NCI-H748 treated with DMSO at 0.1 percent for 48 hours (cell line): ENCODE results near the gene NFATC1.

Source experiments
- DNase-seq: peaks from one replicate; lab custom pipeline; 2025; lab: John Stamatoyannopoulos, UW

The NFATC1 gene

DNA sequence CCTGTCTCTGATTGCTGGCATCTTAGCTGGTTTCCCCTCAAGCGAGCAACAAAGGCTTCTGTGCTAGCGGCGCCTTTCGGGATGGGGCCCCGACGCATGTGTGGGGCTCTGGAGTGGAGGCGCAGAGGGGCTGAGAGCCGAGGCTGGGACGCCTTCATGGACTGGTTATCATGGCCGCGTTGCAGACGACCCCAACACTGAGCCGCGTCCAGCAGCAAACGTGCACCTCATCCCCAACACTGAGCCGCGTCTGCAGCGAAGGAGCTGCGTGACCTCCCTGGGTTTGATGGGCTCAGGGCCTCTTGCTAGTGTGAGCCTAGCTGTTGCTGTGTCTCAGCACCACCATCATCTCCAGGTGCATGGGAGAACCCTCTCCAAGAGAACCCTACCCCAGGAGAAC, 160.2 kb downstream of the NFATC1 start:
- no peak for DNase-seq

DNA sequence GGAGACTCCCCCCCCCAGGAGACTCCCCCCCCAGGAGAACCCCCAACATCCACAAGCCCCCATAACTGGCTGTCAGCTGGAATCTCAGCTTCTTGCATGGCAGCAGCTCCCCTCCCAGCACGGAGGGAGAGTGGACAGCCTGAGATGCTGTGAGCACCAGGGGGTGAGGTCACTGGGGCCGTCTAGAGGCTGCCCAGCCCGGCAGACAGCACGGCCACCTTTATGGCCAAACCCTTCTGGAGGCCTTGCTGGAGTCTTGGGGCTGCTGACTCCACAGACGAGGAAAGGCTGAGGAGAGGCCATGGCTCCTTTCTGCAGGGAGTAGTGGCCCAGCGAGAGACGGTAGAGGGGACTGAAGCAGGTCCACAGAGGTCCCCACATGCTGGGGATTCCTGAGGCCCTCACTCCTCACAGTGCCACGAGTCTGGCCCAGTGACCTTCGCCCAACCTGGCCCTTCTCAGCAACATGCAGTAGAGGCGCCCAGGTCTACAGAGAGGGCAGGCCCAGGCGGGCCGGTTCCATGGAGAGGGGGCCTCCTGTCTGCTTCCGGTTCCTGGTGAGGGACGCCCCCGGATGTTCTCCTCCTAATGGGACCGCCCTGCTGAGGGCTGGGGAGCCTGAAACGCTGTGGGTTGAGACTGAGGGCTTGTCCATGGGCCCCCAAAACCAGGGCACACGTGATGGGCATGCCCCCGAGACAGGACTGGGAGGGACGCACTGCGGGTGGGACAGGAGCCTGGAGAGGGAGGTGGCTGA, 161.3 kb downstream of the NFATC1 start:
- DNase-seq = no peak

DNA sequence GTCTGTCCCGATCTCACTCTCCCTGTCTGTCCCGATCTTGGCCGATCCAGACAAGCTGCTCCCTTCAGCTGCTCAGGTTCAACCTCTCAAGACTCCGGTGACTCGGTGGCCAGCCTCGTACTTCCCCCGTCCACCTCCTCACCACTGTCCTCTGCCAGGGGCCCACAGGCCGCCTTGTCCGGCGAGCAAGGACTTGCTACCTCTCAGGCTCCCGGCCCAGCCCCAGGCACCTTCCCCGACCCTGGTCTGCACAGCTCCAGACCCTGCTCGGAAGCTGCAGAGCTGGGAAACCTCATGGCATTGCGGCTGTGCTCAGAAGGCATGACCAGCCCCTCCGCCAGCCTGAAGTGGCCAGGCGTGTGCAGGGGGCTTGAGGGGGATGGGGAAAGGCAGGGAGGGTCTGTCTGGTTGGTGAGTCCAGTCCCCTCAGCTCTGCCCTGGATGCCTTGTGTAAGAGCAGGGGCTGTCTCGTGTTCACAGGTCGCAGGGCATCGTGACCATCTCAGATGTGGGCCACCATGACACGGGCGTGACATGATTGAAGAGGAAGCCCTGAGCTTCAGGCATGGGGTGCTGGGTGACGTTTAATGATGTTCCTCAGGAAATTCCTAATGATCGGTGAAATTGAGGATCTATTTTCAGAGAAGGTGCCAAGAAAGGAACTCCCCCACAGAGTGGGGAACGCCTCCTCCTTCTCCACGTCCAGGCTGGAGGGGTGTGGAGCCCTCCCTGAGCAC, 162.6 kb downstream of the NFATC1 start:
- no peak for DNase-seq

DNA sequence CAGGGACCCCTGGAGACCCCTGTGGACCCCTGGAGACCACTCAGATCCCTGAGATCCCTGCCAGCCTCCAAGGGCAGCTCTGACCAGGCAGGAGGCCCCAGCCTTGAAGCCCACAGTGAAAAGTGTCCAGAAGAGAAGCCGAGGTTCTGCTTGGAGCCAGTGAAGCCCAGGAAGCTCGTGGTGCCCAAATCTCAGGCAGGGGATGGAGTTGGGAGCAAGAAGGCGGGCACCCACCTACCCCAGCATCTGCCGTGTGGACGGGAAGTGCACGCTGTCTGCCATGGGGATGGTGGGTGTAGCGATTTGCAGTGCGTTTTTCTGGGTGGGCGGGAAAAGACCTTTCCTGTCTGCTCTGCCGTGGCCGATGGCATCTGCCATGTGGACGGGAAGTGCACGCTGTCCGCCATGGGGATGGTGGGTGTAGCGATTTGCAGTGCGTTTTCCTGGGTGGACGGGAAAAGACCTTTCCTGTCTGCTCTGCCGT, 163.2 kb downstream of the NFATC1 start:
- no peak for DNase-seq

DNA sequence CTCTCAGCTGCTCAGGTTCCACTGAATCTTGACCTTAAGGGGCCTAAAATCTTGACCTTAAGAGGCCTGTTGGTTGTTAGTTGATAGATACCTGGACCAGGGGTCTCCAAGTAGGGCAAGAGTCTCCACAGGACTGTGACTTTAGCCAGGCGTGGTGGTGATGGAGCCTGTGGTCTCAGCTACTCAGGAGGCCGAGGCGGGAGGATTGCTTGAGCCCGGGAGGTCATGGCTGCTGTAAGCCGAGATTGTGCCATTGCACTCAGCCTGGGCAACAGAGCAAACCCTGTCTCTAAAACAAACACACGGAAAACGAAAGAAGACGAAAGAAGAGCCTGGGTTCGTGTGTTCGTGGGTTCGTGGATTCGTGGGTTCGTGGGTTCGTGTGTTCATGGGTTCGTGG, 163.7 kb downstream of the NFATC1 start:
- no peak for DNase-seq

DNA sequence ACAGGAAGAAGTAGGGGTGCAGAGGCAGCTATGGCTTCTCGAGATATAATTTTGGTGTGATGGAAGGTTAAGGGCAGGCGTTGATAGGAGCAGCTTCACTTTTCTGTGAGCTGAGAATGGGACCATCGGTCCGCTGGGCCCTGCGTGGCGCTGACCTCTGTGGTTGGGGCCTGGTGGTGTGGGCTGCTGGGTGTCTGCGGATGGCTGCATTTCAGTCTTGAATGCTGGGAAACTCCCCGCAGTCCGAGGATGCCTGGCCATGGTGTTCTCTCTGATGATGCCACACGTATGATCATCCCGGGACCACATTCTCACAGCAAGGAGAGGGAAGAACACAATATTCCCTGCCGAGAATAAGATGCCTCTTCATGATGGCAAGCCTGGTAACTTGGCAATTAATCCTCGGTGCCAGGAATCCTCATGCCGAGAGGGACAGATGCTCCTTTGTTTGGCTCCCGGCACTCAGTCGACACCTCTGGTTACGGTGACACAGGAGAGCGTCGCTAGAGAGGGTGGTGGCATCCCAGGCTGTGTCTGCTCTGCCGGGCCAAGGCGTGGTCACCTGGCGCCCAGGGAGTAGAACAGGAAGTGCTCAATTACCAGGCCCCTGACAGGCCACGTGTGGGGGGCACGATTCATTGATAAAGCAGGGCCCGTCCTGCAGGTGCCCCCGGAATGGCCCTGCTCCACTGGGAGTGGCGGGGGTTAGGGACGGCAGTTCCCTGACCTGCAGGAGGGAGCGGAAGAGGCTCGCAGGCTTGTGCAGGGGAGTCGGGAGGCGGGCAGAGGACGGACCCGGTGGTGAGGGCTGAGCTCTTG, 164.5 kb downstream of the NFATC1 start:
- DNase-seq = no peak

DNA sequence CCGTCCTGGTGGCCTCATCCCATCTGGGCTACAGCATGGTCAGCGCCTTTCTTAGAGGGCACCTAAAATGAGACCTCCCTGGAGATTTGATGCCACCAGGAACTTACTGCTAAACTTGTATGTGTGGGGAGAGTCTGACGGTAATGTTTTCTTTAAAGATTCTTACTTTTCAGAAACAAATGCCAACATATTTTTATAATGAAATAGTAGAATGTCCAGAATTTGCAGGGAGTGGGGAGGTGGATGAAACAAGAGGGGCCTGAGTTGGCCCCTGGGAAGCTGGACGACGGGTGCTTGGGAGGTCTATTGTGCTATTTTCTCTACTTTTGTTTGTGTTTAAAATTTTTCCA, 165.1 kb downstream of the NFATC1 start:
- no peak for DNase-seq

DNA sequence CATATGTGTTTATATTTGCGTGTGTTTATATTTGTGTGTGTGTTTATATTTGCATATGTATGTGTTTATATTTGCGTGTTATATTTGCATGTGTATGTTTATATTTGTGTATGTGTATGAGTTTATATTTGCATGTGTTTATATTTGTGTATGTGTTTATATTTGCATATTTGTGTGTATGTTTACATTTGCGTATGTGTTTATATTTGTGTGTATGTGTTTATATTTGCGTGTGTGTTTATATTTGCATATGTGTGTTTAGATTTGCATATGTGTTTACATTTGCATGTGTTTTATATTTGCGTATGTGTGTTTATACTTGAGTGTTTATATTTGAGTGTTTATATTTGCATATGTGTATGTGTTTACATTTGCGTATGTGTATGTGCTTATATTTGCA, 168.2 kb downstream of the NFATC1 start:
- DNase-seq = no peak

DNA sequence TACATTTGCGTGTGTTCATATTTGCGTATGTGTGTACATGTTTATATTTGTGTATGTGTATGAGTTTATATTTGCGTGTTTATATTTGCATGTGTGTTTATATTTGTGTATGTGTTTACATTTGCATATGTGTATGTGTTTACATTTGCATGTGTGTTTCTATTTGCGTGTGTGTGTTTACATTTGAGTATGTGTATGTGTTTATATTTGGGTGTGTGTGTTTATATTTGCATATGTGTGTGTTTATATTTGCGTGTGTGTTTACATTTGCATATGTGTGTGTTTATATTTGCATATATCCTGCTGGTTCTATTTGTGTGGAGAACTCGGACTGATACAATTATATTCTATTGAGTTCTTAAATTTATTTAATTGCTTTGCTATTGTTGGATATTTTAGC, 168.7 kb downstream of the NFATC1 start:
- no peak for DNase-seq

DNA sequence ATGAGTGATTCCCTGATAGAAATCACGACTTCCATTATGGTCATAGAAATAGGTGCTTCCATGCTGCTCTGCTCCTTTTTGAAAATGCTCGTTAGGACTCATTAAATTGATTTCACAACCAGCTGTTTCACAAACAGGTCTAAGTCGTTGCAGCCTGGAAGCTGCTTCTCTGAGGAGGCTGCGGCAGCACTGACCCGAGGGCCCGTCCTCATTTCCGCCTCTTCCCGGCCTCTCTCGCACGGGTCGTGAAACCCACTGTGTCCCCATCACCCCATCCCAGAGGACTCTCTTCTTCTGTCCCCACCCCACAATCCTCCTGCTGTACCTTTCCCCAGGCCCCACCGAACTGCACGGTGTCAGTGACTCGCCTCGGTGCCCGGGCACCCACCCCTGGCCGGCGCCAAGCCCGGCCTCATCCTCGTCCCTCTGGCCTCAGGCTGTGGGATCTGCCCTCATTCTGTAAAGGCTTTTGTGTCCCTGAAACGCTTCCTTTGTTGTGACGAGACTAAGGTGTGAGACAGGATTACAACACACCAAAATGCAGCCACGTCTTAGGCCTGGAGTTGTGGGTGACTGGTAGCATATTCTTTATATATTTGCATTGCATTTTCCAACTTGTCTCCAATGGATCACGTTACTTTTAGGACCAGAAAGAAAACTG, 171.2 kb downstream of the NFATC1 start:
- DNase-seq = no peak

DNA sequence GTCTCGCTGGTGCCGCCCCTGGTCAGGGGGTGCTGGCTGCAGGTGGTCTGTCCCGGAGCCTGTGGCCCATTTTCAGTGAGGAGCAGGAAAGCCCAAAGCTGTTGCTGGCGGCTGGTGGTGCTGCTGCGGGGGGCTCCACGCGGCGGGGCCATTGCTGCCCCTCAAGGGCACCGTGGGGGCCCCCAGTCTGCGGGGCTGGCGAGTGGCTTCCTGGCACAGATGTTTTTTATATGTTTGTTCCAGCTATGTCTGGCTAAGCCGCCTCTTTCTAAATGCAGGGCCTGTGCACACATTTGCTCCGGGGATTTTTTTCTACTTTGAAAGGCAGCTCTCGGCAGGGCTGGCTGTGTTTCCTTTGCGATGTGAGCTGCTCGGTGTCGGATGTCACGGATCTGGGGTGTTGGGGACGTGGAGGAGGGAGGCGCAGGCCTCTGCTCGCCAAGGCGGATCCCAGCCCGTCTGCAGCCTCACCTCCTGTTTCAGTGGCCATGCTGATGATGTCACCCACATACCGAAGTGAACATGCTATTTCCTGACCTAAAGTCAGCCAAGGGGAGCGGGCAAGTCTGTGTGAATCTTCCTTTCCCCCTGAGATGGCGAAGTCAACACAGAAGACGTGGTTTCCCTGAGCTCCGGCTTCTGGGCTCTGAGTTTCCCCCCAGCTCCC, 171.9 kb downstream of the NFATC1 start:
- no peak for DNase-seq

DNA sequence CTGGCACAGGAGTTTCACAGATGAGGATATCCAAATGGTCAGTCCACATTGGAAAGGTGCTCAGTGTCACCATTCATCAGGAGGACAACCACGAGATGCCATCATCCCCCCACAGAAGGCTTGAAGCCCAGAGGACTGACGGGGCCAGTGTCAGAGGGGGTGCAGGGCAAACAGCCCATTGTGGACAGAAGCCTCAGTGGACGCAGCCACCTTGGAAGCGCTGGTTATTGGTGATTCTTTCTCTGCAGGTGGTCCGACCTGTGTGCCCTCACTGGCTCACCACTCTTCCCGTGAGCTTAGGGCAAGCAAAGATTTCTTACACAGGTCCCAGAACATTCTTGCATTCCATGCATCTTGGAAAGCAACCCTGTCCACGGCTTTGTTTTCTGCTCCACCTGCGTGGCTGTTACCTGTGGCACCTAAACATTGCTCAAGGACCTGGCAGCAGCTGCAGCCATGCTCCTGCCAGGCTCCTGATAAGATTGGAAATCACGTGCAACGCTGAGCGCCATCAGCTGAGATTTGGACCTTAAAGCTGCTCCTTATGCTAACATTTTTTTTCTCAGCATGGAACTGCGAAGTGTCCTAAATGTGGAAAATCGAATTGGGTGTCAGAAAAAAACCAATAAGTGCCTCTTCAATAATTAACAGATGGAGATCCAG, 172.9 kb downstream of the NFATC1 start:
- no peak for DNase-seq

DNA sequence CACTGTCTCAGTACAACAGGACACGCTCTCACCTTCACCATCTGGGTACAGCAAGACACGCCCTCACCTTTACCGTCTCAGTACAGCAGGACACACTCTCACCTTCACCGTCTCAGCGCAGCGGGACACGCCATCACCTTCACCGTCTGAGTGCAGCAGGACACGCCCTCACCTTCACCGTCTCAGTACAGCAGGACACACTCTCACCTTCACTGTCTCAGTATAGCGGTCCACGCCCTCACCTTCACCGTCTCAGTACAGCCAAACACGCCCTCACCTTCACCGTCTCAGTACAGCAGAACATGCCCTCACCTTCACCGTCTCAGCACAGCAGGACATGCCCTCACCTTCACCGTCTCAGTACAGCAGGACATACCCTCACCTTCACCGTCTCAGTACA, 174.0 kb downstream of the NFATC1 start:
- DNase-seq = no peak

DNA sequence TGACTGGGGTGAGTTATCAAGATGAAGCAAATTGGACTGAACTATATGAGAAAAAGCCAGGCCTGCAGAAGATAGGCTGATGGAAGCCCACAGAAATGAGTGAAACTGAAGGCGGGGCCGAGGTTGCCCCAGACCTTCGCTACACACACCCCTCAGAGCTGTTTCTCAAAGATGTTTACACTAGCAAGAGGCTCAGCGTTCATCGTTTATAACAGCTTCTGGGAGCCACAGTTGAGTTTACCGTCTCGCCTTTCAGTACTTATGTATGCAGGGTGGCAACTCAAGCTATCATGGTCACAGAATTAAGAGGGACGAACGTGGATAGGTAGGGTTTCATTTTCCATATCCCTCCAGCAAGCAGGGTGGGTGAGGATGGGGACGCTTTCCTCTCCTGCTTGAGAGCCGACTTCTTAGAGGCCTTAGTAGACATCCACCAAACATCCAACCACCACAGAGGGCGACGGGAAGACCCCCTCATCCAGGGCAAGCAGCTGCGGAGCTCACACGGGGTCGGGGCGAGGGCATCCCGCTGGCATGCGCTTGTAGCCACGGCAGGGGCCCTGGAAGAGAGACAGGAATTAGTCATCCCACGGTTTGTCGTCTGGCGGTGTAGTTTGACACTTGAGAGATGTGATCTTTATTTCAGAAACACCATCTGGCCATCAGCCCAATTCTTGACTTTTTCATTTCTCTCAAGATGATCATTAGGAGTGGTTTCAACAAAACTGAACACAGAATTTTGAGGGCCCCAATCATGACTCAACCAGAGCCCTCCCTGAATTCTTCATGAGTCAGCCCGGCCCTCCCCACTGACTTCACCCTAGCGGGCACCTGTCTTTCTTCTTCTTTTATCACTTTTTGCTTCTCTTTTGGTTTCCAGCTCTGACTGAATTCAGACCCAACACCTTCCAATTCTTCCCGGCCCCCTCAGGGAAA, 174.8 kb downstream of the NFATC1 start:
- no peak for DNase-seq

DNA sequence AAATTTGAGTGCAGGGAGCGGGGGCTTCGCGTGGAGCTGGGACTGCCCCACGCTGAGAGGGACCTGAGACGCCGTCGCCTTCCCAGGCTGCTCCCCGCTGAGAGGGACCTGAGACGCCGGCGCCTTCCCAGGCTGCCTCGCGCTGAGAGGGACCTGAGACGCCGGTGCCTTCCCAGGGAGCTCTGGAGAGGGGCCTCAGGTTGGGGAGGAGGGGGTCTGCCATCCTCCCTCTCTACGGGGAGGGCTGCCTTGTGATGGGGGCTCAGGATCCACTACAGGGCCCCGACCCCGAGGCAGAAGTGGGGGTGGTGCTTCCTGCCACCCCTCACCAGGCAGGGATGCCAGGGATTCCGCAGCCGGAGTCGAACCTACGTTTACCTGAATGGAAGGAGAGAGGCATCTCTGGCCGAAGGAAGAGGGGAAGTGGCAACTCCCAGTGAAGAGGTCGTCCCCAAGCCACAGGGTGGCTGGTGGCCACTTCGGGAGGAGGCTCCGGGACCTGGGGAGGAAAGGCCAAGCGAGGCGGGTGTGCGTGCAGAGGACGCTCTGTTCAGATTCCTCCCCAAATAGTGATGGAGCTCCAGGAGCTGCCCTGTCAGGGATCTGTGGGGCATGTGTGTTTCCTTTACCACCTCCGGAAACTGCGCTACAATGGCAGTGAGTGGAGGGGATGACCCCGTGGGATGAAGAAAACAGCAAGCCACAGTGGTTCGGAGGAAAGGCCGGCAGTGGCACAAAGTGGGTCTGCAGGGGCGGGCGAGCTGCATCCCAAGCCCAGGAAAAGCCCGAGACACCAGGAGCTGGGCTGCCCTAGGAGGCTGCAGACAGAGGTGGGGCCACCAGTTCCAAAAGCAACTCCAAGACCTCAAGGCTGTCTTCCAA, 175.7 kb downstream of the NFATC1 start:
- DNase-seq = no peak

DNA sequence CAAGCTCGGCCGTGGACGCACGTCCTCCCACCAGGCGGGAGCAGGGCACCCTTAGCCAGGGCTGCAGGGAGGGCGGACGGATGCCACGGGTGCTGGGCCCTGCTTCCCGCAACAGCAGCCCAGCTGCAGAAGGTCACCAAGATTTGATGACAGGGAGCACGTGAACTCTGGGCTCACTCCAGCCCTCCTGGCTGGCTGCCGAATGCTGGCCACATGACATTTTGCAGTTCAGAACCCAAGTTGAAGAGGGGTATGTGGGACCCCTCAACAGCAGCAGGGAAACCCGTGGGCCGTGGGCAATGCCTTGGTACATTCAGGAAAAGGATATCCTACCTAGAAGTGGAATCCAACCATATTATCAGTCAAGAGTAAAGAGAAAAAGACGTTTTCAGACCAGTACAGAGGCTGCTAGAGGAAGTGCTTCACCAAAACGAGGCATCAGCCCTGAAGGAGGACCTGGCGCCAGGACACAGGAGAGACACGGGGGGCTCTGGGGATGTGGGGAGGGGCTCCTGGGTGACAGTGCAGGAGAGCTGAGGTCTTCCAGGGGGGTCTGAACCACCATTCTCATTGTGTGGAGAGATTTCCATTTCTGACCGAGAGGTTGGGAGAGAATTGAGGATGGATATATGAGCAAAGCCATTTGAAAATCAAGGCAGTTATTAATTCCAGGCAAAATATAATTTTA, 176.5 kb downstream of the NFATC1 start:
- no peak for DNase-seq

DNA sequence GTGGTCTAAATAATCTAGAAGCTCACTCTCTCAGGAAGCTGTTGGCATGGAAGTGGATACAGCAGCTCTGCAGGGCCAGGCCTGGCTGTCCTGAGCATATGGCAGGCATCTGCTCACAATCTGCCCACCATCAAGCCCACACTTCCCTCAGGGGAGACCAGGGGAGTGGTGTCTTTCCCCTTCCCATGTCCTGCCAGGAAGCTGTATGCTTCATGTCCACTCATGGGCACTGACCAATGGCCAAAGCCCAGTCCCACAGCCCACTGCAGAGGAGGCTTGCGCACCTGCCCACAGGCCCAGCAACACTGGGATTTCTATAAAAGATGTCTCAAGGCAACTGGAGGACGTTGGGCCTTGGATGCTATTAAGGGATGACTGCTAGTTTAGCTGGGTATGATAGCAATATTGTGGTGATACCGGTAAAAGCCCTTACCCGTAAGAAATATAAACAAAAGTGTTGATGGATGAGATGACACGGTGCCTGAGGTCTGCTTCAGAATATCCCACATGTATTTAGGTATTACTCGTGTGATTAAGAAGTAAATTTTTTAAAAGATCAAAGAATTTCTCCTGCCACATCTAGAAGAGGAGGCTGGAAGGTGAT, 177.2 kb downstream of the NFATC1 start:
- no peak for DNase-seq

DNA sequence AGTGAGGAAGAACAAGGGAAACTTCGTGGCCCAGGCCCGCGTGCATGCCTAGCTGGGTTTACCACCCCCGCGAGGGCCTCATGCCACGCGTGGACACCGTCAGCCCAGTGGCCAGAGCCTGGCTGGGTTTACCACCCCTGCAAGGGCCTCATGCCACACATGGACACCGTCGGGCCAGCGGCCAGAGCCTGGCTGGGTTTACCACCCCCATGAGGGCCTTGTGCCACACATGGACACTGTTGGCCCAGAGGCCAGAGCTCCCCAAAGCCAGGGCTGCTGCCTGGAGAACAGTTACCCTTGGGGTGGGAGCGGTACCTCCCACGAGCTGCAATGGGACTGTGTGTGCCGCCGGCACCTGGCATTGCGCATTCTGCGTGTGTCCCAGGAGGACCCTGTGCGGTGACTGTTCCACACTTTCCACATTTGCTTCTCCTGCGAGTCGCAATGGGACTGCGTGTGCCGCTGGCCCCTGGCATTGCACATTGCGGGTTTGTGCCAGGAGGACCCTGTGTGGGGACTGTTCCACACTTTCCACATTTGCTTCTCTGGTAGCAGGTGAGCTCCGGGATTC, 178.3 kb downstream of the NFATC1 start:
- no peak for DNase-seq
